Astrocyte (in vitro differentiated cells and primary cell): ENCODE results near the gene SNX27. TPM values are rescaled to one million over a fixed set of nuclear protein-coding genes. Genes with fewer than 3 reads are reported as not detected.
"Not testable (repeated sequence)": the region's sequence is repeated elsewhere in the genome, so short reads cannot be mapped to it uniquely, and the experiment has no call there.

Experiments used
- DNase-seq: peaks from one replicate; pipeline ENCODE4 v3.0.0-alpha.2; 2010; ENCODE audit warnings: low read depth
- FAIRE-seq: peaks from 2 replicates; lab custom pipeline; 2011; peaks lifted over from hg19 to GRCh38; lab: Jason Lieb, UNC
- H2AFZ ChIP-seq: 2 replicates; pipeline ENCODE4 v1.6.0; 2012; ENCODE audit warnings: low read depth, low read length, inconsistent platforms
- H3K27ac ChIP-seq: 2 replicates; pipeline ENCODE4 v1.5.1; 2011; ENCODE audit warnings: low read depth, low read length, inconsistent platforms
- H3K27me3 ChIP-seq: 2 replicates; pipeline ENCODE4 v1.6.0; 2011; ENCODE audit warnings: low read length, inconsistent platforms; ENCODE audit not compliant: insufficient read depth
- H3K36me3 ChIP-seq: 2 replicates; pipeline ENCODE4 v1.5.1; 2011; ENCODE audit warnings: low read length, inconsistent platforms; ENCODE audit not compliant: insufficient read depth
- H3K4me1 ChIP-seq: 2 replicates; pipeline ENCODE4 v1.5.1; 2011; ENCODE audit warnings: low read length, inconsistent platforms; ENCODE audit not compliant: insufficient read depth
- H3K4me2 ChIP-seq: 2 replicates; pipeline ENCODE4 v1.6.0; 2012; ENCODE audit warnings: low read length, inconsistent platforms
- H3K4me3 ChIP-seq: 2 replicates; pipeline ENCODE4 v1.5.1; 2011; ENCODE audit warnings: low read depth, mild to moderate bottlenecking, low read length, inconsistent platforms; ENCODE audit not compliant: insufficient read depth
- H3K79me2 ChIP-seq: 2 replicates; pipeline ENCODE4 v1.6.0; 2012; ENCODE audit warnings: mild to moderate bottlenecking, low read length, inconsistent platforms; ENCODE audit not compliant: insufficient read depth
- H3K9ac ChIP-seq: 2 replicates; pipeline ENCODE4 v1.6.0; 2012; ENCODE audit warnings: mild to moderate bottlenecking, low read length, inconsistent platforms
- H3K9me3 ChIP-seq: 2 replicates; pipeline ENCODE4 v1.5.1; 2012; ENCODE audit warnings: low read depth, mild to moderate bottlenecking, low read length, inconsistent platforms; ENCODE audit not compliant: insufficient read depth
- H4K20me1 ChIP-seq: 2 replicates; pipeline ENCODE4 v1.6.0; 2012; ENCODE audit warnings: low read length, inconsistent platforms; ENCODE audit not compliant: insufficient read depth
- H3K27ac Mint-ChIP-seq: one replicate; pipeline ENCODE4 v1.8.0; 2021; ENCODE audit warnings: mild to moderate bottlenecking, mixed read lengths; ENCODE audit not compliant: unreplicated experiment
- H3K27me3 Mint-ChIP-seq: one replicate; pipeline ENCODE4 v1.8.0; 2021; ENCODE audit warnings: low read depth, mixed read lengths; ENCODE audit not compliant: unreplicated experiment
- H3K36me3 Mint-ChIP-seq: one replicate; pipeline ENCODE4 v1.8.0; 2021; ENCODE audit warnings: low read depth, mixed read lengths; ENCODE audit not compliant: unreplicated experiment
- H3K4me1 Mint-ChIP-seq: one replicate; pipeline ENCODE4 v1.8.0; 2021; ENCODE audit warnings: low read depth, mixed read lengths; ENCODE audit not compliant: unreplicated experiment
- H3K4me3 Mint-ChIP-seq: one replicate; pipeline ENCODE4 v1.8.0; 2021; ENCODE audit warnings: mild to moderate bottlenecking, moderate library complexity, mixed read lengths; ENCODE audit not compliant: unreplicated experiment
- H3K9me3 Mint-ChIP-seq: one replicate; pipeline ENCODE4 v1.8.0; 2021; ENCODE audit warnings: mild to moderate bottlenecking, mixed read lengths; ENCODE audit not compliant: unreplicated experiment
- EZH2 ChIP-seq: IDR thresholded peaks from 2 replicates; pipeline ENCODE4 v1.6.1; 2012; ENCODE audit warnings: mild to moderate bottlenecking, low read length, inconsistent platforms; ENCODE audit not compliant: insufficient read depth
- total RNA-seq: library from RNA; stranded (reverse); gene quantifications from 2 replicates; pipeline ENCODE4 v1.2.1, GENCODE V29; 2021
- TF ChIP-seq, protein P1 (sequence below): IDR thresholded peaks from 2 replicates; pipeline ENCODE4 v1.5.1; 2011; ENCODE audit warnings: low read depth, mild to moderate bottlenecking, inconsistent platforms, low read length, moderate library complexity; ENCODE audit not compliant: insufficient read depth

SNX27 gene
- total RNA-seq, 1 donor from 2014 or later: 53.1 TPM

DNA sequence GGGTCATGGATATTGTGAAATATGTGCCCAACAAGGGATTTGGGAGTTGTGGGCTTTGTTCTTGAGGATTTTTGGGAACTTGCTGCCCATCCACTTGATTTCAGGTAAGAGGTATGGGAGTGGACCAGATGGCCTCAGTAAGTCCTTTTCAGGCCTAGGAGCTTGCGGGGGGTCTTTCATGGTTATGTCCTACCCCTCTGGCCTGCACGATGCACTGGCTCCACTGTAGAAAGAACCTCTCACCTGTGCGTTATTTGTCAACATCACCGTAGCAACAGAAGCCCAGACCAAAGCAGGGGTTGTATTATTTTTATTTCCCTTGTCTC, 118.1 kb downstream of the SNX27 start:
- H3K9me3 Mint-ChIP-seq: no peaks in the 10 kb centered on the region
- DNase-seq: no peak
- H3K27ac Mint-ChIP-seq: no peak overlapping the region
- peaks cover 49% of the 10 kb centered on the region for H3K27me3 Mint-ChIP-seq
- H3K36me3 ChIP-seq: no peaks in the 10 kb centered on the region
- TF ChIP-seq EZH2: no peak
- TF ChIP-seq, protein P1, sequence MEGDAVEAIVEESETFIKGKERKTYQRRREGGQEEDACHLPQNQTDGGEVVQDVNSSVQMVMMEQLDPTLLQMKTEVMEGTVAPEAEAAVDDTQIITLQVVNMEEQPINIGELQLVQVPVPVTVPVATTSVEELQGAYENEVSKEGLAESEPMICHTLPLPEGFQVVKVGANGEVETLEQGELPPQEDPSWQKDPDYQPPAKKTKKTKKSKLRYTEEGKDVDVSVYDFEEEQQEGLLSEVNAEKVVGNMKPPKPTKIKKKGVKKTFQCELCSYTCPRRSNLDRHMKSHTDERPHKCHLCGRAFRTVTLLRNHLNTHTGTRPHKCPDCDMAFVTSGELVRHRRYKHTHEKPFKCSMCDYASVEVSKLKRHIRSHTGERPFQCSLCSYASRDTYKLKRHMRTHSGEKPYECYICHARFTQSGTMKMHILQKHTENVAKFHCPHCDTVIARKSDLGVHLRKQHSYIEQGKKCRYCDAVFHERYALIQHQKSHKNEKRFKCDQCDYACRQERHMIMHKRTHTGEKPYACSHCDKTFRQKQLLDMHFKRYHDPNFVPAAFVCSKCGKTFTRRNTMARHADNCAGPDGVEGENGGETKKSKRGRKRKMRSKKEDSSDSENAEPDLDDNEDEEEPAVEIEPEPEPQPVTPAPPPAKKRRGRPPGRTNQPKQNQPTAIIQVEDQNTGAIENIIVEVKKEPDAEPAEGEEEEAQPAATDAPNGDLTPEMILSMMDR: no peak
- no peaks in the 10 kb centered on the region for H3K9me3 ChIP-seq
- no peak overlapping the region for H3K4me3 ChIP-seq
- H3K9ac ChIP-seq: no peak overlapping the region
- H4K20me1 ChIP-seq: no peaks in the 10 kb centered on the region
- peaks cover 30% of the 10 kb centered on the region for H3K27me3 ChIP-seq
- no peaks in the 10 kb centered on the region for H3K4me1 ChIP-seq
- no peaks in the 10 kb centered on the region for H3K36me3 Mint-ChIP-seq
- no peak overlapping the region for H2AFZ ChIP-seq
- FAIRE-seq: no peak
- no peak overlapping the region for H3K4me3 Mint-ChIP-seq
- no peak overlapping the region for H3K4me2 ChIP-seq
- H3K27ac ChIP-seq: no peak overlapping the region
- H3K4me1 Mint-ChIP-seq: peaks cover 2% of the 10 kb centered on the region
- no peaks in the 10 kb centered on the region for H3K79me2 ChIP-seq

- Histone ChIP-seq H3K9ac (no peak overlapping the region), H4K20me1 (no peaks in the 10 kb centered on the region), H3K4me2 (no peak overlapping the region), H3K79me2 (no peaks in the 10 kb centered on the region), H3K36me3 (no peaks in the 10 kb centered on the region), H3K27ac (no peak overlapping the region), H3K4me1 (no peaks in the 10 kb centered on the region), H3K9me3 (peaks cover 7% of the 10 kb centered on the region), H3K27me3 (peaks cover 12% of the 10 kb centered on the region), H3K4me3 (no peak overlapping the region), H2AFZ (no peak overlapping the region)
- no peak overlapping the region for H3K4me3 Mint-ChIP-seq
- H3K27ac Mint-ChIP-seq: no peak overlapping the region
- H3K27me3 Mint-ChIP-seq: peaks cover 34% of the 10 kb centered on the region
- H3K9me3 Mint-ChIP-seq: peaks cover 4% of the 10 kb centered on the region
- peaks cover 6% of the 10 kb centered on the region for H3K4me1 Mint-ChIP-seq
- TF ChIP-seq EZH2: no peak
- TF ChIP-seq, protein P1: no peak
- no peak for FAIRE-seq
- DNase-seq: no peak
- peaks cover 3% of the 10 kb centered on the region for H3K36me3 Mint-ChIP-seq
These were observed 121.3 kb downstream of the SNX27 start for GRCh38 chr1:151733126-151733525.

GRCh38 chr1:151733995-151734394, 122.1 kb downstream of the SNX27 start:
- H3K36me3 Mint-ChIP-seq, H3K27me3 ChIP-seq: not testable (repeated sequence)

More at GRCh38 chr1:151733995-151734394, 122.1 kb downstream of the SNX27 start:
- H3K4me2 ChIP-seq, H3K9me3 ChIP-seq, H3K4me1 Mint-ChIP-seq, H2AFZ ChIP-seq, H3K36me3 ChIP-seq, H3K9me3 Mint-ChIP-seq, H3K79me2 ChIP-seq, DNase-seq, H4K20me1 ChIP-seq, H3K9ac ChIP-seq, FAIRE-seq, H3K27ac Mint-ChIP-seq, H3K4me1 ChIP-seq, H3K27ac ChIP-seq, H3K4me3 Mint-ChIP-seq, H3K4me3 ChIP-seq: not testable (repeated sequence)
- peaks cover 26% of the 10 kb centered on the region for H3K27me3 Mint-ChIP-seq
